ENCODE data around the gene RNLS.
"Not testable (repeated sequence)": the region's sequence is repeated elsewhere in the genome, so short reads cannot be mapped to it uniquely, and the experiment has no call there.

The RNLS gene

DNA sequence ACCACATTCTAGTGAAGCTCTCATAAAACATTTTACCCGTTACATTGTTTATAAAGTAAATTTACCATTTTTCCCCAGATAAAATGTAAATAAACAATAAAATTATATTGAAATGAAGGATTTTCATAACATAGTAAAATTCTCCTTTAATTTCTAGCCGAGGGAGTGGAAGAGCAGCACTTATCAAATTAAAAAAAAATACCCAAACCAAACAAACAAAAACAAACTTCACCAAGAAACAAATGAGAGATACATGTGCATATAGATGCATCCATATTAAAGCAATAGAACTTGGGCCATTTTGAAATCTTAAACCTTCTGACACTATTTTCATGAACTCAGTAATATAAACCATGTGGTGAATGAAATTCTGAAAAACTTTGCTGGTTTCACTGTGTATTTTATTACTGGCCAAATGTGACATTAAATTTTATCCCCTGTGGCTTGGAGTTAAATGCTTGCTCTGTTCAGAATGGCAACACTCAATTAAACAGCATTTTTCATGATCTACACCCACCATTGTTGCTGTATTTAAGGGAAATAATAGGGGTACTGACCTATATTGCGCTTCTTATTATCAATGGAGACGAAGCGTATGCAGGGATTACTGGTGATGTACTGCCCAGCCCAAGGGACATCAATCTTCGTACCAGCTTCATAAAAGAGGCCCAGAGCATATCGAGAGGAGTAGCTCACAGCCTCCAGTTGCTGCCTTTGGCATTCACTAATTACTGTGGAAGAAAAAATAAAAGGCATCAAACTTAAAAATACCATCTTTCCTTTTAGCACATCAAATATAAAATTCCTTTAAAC, 220.9 kb downstream of the RNLS start:
- Histone ChIP-seq H3K9ac (ENCODE audit: low read length) (no peak overlapping the region), H3F3A (ENCODE audit: insufficient read depth, low read length) (no peaks in the 10 kb centered on the region), H3K4me2 (ENCODE audit: low read length) (no peak overlapping the region), H3K4me1 (ENCODE audit: insufficient read depth, low read length, severe bottlenecking) (no peaks in the 10 kb centered on the region), H3K36me3 (ENCODE audit: insufficient read depth, low read length) (no peaks in the 10 kb centered on the region; the same call in 1 of the 2 replicates), H4K20me1 (ENCODE audit: insufficient read depth, low read length) (no peaks in the 10 kb centered on the region), H3K4me3 (ENCODE audit: low read depth, low read length, poor library complexity, severe bottlenecking) (no peak overlapping the region), H3K27ac (ENCODE audit: low read depth, low read length, poor library complexity, severe bottlenecking) (no peak overlapping the region), H3K27me3 (ENCODE audit: insufficient read depth, low read length) (no peaks in the 10 kb centered on the region), H3K9me3 (ENCODE audit: low read length) (no peaks in the 10 kb centered on the region), H3K9me2 (ENCODE audit: low read depth, low read length) (no peaks in the 10 kb centered on the region), H2AFZ (ENCODE audit: low read length) (no peak overlapping the region), H3K79me2 (ENCODE audit: insufficient read depth, low read length) (no peaks in the 10 kb centered on the region)
- TF ChIP-seq, protein P1, sequence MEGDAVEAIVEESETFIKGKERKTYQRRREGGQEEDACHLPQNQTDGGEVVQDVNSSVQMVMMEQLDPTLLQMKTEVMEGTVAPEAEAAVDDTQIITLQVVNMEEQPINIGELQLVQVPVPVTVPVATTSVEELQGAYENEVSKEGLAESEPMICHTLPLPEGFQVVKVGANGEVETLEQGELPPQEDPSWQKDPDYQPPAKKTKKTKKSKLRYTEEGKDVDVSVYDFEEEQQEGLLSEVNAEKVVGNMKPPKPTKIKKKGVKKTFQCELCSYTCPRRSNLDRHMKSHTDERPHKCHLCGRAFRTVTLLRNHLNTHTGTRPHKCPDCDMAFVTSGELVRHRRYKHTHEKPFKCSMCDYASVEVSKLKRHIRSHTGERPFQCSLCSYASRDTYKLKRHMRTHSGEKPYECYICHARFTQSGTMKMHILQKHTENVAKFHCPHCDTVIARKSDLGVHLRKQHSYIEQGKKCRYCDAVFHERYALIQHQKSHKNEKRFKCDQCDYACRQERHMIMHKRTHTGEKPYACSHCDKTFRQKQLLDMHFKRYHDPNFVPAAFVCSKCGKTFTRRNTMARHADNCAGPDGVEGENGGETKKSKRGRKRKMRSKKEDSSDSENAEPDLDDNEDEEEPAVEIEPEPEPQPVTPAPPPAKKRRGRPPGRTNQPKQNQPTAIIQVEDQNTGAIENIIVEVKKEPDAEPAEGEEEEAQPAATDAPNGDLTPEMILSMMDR (IDR thresholded peaks at IDR 0.05; ENCODE audit: low read length): no peak
- TF ChIP-seq EZH2 (IDR thresholded peaks at IDR 0.05; ENCODE audit: borderline replicate concordance, low read length): no peak

DNA sequence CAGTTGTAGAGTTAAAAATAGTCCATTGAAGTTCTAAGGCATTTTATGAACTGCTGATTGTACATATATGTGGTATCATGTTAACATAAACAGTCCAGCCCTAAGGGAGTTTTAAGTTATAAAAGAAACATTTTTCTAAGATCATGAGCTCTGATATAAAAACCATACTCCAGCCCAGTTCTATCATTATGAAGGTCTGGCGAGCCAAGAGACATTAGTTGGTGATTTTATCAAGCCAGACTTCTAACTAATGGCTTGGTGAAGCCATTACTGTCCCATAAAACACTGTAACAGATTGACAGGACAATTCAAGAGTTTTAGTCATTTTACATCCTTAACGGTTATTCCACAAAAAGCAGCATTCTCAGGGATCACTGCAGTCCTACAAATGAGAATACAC, 221.6 kb downstream of the RNLS start:
- TF ChIP-seq, protein P1 (IDR thresholded peaks at IDR 0.05; ENCODE audit: low read length): no peak
- no peak for TF ChIP-seq EZH2 (IDR thresholded peaks at IDR 0.05; ENCODE audit: borderline replicate concordance, low read length)
- no peaks in the 10 kb centered on the region for H4K20me1 ChIP-seq (ENCODE audit: insufficient read depth, low read length)
- H3K27ac ChIP-seq (ENCODE audit: low read depth, low read length, poor library complexity, severe bottlenecking): no peak overlapping the region
- H3K27me3 ChIP-seq (ENCODE audit: insufficient read depth, low read length): no peaks in the 10 kb centered on the region
- no peak overlapping the region for H3K4me2 ChIP-seq (ENCODE audit: low read length)
- H3F3A ChIP-seq (ENCODE audit: insufficient read depth, low read length): no peaks in the 10 kb centered on the region
- H3K4me1 ChIP-seq (ENCODE audit: insufficient read depth, low read length, severe bottlenecking): no peaks in the 10 kb centered on the region
- no peaks in the 10 kb centered on the region; the same call in 1 of the 2 replicates for H3K36me3 ChIP-seq (ENCODE audit: insufficient read depth, low read length)
- no peaks in the 10 kb centered on the region for H3K9me2 ChIP-seq (ENCODE audit: low read depth, low read length)
- no peaks in the 10 kb centered on the region for H3K79me2 ChIP-seq (ENCODE audit: insufficient read depth, low read length)
- no peaks in the 10 kb centered on the region for H3K9me3 ChIP-seq (ENCODE audit: low read length)
- no peak overlapping the region for H3K4me3 ChIP-seq (ENCODE audit: low read depth, low read length, poor library complexity, severe bottlenecking)
- no peak overlapping the region for H3K9ac ChIP-seq (ENCODE audit: low read length)
- no peak overlapping the region for H2AFZ ChIP-seq (ENCODE audit: low read length)

DNA sequence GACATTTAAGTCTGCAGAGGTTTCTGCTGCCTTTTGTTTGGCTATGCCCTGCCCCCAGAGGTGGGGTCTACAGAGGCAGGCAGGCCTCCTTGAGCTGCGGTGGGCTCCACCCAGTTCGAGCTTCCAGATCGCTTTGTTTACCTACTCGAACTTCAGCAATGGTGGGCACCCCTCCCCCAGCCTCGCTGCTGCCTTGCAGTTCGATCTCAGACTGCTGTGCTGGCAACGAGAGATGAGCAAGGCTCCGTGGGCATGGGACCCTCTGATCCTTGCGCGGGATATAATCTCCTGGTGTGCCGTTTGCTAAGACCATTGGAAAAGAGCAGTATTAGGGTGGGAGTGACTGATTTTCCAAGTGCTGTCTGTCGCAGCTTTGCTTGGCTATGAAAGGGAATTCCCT, 227.4 kb downstream of the RNLS start:
- H3F3A ChIP-seq (ENCODE audit: insufficient read depth, low read length); H3K36me3 ChIP-seq (ENCODE audit: insufficient read depth, low read length); H2AFZ ChIP-seq (ENCODE audit: low read length); H3K4me1 ChIP-seq (ENCODE audit: insufficient read depth, low read length, severe bottlenecking); H3K9me3 ChIP-seq (ENCODE audit: low read length); H4K20me1 ChIP-seq (ENCODE audit: insufficient read depth, low read length); H3K9me2 ChIP-seq (ENCODE audit: low read depth, low read length); H3K4me2 ChIP-seq (ENCODE audit: low read length); H3K9ac ChIP-seq (ENCODE audit: low read length); H3K27me3 ChIP-seq (ENCODE audit: insufficient read depth, low read length); H3K79me2 ChIP-seq (ENCODE audit: insufficient read depth, low read length); H3K4me3 ChIP-seq (ENCODE audit: low read depth, low read length, poor library complexity, severe bottlenecking); H3K27ac ChIP-seq (ENCODE audit: low read depth, low read length, poor library complexity, severe bottlenecking): not testable (repeated sequence)

Data from OCI-LY1 (cell line).